WTC11 (cell line): Measurements from ENCODE around the gene AKR1C3.

Experiments used
- CBFB ChIP-seq: sonication (generic); formaldehyde crosslinking; IDR thresholded peaks from 2 replicates; pipeline ENCODE4 v1.8.1; 2022; ENCODE audit warnings: mild to moderate bottlenecking, low read depth, missing genetic modification reagents
- CREB1 ChIP-seq: sonication (generic); formaldehyde crosslinking; IDR thresholded peaks from 2 replicates; pipeline ENCODE4 v1.8.0; 2023; ENCODE audit warnings: mild to moderate bottlenecking, missing genetic modification reagents
- NFATC4 ChIP-seq: fragments of 250-450 bp; sonication (Bioruptor Pico); IDR thresholded peaks from 2 replicates; pipeline ENCODE4 v1.9.0; 2021; ENCODE audit warnings: mild to moderate bottlenecking
- NFE2L1 ChIP-seq: sonication (generic); formaldehyde crosslinking; IDR thresholded peaks from 2 replicates; pipeline ENCODE4 v1.8.1; 2023; ENCODE audit warnings: missing genetic modification reagents
- NR1H2 ChIP-seq: sonication (generic); formaldehyde crosslinking; IDR thresholded peaks from 2 replicates; pipeline ENCODE4 v1.9.0; 2021; ENCODE audit warnings: mild to moderate bottlenecking, moderate library complexity, missing genetic modification reagents
- TEAD4 ChIP-seq: sonication (generic); formaldehyde crosslinking; IDR thresholded peaks from 2 replicates; pipeline ENCODE4 v1.8.0; 2022; ENCODE audit warnings: mild to moderate bottlenecking, missing genetic modification reagents
- TP53 ChIP-seq: sonication (generic); formaldehyde crosslinking; IDR thresholded peaks from 2 replicates; pipeline ENCODE4 v1.8.1; 2023; ENCODE audit warnings: mild to moderate bottlenecking, missing genetic modification reagents
- ZNF263 ChIP-seq: sonication (generic); formaldehyde crosslinking; IDR thresholded peaks from 2 replicates; pipeline ENCODE4 v1.8.1; 2022; ENCODE audit warnings: low read depth, mild to moderate bottlenecking, moderate library complexity, missing genetic modification reagents
- TF ChIP-seq, protein P1 (sequence below): fragments of 200-600 bp; IDR thresholded peaks from 2 replicates; pipeline ENCODE4 v1.8.0; 2022; ENCODE audit warnings: antibody characterized with exemption
- TF ChIP-seq, protein P2 (sequence below): sonication (generic); formaldehyde crosslinking; IDR thresholded peaks from 2 replicates; pipeline ENCODE4 v1.8.0; 2022; ENCODE audit warnings: missing genetic modification reagents
- TF ChIP-seq, protein P3 (sequence below): sonication (generic); formaldehyde crosslinking; IDR thresholded peaks from 2 replicates; pipeline ENCODE4 v1.8.0; 2022; ENCODE audit warnings: mild to moderate bottlenecking, missing genetic modification reagents
- TF ChIP-seq, protein P4 (sequence below): sonication (generic); formaldehyde crosslinking; conservative IDR thresholded peaks from 2 replicates; pipeline ENCODE4 v1.8.1; 2022; ENCODE audit warnings: mild to moderate bottlenecking, missing genetic modification reagents

DNA sequence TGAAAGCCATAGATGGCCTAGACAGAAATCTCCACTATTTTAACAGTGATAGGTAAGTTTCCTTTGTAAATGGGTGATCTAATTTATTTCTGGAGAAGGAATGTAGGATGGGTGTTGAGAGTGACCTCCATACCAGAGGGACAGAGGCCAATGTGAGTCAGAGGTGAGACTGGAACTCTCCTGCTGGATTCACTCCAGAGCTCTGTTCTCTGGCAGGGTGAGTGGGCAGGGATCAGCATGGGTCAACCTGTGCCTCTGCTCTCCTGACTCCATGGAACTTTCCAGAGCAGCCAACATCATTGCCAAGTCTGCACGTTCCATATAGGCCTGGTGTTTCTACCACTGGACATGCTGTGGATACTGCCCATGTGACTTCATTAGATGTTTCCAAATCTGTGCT lies 11.4 kb downstream of the AKR1C3 start:
- TF ChIP-seq, protein P1, sequence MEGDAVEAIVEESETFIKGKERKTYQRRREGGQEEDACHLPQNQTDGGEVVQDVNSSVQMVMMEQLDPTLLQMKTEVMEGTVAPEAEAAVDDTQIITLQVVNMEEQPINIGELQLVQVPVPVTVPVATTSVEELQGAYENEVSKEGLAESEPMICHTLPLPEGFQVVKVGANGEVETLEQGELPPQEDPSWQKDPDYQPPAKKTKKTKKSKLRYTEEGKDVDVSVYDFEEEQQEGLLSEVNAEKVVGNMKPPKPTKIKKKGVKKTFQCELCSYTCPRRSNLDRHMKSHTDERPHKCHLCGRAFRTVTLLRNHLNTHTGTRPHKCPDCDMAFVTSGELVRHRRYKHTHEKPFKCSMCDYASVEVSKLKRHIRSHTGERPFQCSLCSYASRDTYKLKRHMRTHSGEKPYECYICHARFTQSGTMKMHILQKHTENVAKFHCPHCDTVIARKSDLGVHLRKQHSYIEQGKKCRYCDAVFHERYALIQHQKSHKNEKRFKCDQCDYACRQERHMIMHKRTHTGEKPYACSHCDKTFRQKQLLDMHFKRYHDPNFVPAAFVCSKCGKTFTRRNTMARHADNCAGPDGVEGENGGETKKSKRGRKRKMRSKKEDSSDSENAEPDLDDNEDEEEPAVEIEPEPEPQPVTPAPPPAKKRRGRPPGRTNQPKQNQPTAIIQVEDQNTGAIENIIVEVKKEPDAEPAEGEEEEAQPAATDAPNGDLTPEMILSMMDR, result no peak
- no peak for TF ChIP-seq NFE2L1 (CRISPR knock-in tag)
- TF ChIP-seq NFATC4, result no peak
- TF ChIP-seq ZNF263 (CRISPR knock-in tag), result no peak
- no peak for TF ChIP-seq TEAD4 (CRISPR knock-in tag)
- TF ChIP-seq, protein P2, sequence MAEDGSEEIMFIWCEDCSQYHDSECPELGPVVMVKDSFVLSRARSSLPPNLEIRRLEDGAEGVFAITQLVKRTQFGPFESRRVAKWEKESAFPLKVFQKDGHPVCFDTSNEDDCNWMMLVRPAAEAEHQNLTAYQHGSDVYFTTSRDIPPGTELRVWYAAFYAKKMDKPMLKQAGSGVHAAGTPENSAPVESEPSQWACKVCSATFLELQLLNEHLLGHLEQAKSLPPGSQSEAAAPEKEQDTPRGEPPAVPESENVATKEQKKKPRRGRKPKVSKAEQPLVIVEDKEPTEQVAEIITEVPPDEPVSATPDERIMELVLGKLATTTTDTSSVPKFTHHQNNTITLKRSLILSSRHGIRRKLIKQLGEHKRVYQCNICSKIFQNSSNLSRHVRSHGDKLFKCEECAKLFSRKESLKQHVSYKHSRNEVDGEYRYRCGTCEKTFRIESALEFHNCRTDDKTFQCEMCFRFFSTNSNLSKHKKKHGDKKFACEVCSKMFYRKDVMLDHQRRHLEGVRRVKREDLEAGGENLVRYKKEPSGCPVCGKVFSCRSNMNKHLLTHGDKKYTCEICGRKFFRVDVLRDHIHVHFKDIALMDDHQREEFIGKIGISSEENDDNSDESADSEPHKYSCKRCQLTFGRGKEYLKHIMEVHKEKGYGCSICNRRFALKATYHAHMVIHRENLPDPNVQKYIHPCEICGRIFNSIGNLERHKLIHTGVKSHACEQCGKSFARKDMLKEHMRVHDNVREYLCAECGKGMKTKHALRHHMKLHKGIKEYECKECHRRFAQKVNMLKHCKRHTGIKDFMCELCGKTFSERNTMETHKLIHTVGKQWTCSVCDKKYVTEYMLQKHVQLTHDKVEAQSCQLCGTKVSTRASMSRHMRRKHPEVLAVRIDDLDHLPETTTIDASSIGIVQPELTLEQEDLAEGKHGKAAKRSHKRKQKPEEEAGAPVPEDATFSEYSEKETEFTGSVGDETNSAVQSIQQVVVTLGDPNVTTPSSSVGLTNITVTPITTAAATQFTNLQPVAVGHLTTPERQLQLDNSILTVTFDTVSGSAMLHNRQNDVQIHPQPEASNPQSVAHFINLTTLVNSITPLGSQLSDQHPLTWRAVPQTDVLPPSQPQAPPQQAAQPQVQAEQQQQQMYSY (CRISPR knock-in tag), result no peak
- TF ChIP-seq, protein P3, sequence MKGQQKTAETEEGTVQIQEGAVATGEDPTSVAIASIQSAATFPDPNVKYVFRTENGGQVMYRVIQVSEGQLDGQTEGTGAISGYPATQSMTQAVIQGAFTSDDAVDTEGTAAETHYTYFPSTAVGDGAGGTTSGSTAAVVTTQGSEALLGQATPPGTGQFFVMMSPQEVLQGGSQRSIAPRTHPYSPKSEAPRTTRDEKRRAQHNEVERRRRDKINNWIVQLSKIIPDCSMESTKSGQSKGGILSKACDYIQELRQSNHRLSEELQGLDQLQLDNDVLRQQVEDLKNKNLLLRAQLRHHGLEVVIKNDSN (CRISPR knock-in tag), result no peak
- TF ChIP-seq TP53 (CRISPR knock-in tag), result no peak
- no peak for TF ChIP-seq NR1H2 (CRISPR knock-in tag)
- no peak for TF ChIP-seq CBFB (CRISPR knock-in tag)
- TF ChIP-seq, protein P4, sequence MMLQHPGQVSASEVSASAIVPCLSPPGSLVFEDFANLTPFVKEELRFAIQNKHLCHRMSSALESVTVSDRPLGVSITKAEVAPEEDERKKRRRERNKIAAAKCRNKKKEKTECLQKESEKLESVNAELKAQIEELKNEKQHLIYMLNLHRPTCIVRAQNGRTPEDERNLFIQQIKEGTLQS (CRISPR knock-in tag), result no peak
- no peak for TF ChIP-seq CREB1
